ENCODE results near the gene MAN2B2. TPM values are rescaled to one million over a fixed set of nuclear protein-coding genes. Genes with fewer than 3 reads are reported as not detected.
"Not testable (repeated sequence)": the region's sequence is repeated elsewhere in the genome, so short reads cannot be mapped to it uniquely, and the experiment has no call there.

Gene MAN2B2
- total and polyA plus RNA-seq, 7 donors, result 1.8 to 6.6 (median 3.2) TPM

- Histone ChIP-seq H3K9me3 (no peaks in the 10 kb centered on the region), H3K4me3 (no peak overlapping the region), H3K4me1 (peaks cover 24% of the 10 kb centered on the region), H3K27me3 (ENCODE audit: insufficient read depth in 3 of 3, low read length in 2 of 3) (no peaks in the 10 kb centered on the region), H3K27ac (no peak overlapping the region), H3K36me3 (ENCODE audit: insufficient read depth in 1 of 2, low read depth in 1 of 2) (peaks cover 0 to 18% of the 10 kb centered on the region in 2 donors)
- ATAC-seq (no peak), DNase-seq (no peak)
- intact Hi-C loops (cut with DNase I), result no loop called here
- TF ChIP-seq, protein P1, sequence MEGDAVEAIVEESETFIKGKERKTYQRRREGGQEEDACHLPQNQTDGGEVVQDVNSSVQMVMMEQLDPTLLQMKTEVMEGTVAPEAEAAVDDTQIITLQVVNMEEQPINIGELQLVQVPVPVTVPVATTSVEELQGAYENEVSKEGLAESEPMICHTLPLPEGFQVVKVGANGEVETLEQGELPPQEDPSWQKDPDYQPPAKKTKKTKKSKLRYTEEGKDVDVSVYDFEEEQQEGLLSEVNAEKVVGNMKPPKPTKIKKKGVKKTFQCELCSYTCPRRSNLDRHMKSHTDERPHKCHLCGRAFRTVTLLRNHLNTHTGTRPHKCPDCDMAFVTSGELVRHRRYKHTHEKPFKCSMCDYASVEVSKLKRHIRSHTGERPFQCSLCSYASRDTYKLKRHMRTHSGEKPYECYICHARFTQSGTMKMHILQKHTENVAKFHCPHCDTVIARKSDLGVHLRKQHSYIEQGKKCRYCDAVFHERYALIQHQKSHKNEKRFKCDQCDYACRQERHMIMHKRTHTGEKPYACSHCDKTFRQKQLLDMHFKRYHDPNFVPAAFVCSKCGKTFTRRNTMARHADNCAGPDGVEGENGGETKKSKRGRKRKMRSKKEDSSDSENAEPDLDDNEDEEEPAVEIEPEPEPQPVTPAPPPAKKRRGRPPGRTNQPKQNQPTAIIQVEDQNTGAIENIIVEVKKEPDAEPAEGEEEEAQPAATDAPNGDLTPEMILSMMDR (IDR thresholded peaks at IDR 0.05), result no peak
- 96% methylated on average over 18 to 19 of the region's 19 CpGs for WGBS, 3 donors
These were observed 97.1 kb downstream of the MAN2B2 start for GRCh38 chr4:6672131-6672530.

DNA sequence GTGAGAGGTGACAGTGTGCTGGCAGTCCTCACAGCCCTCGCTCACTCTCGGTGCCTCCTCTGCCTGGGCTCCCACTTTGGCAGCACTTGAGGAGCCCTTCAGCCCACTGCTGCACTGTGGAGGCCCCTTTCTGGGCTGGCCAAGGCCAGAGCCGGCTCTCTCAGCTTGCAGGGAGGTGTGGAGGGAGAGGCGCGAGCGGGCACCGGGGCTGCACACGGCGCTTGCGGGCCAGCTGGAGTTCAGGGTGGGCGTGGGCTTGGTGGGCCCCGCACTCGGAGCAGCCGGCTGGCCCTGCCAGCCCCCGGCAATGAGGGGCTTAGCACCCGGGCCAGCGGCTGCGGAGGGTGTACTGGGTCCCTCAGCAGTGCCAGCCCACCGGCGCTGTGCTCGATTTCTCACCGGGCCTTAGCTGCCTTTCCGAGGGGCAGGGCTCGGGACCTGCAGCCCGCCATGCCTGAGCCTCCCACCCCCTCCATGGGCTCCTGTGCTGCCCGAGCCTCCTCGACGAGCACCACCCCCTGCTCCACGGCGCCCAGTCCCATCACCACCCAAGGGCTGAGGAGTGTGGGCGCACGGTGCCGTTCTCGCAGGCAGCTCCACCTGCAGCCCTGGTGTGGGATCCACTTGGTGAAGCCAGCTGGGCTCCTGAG, 97.7 kb downstream of the MAN2B2 start:
- peak in 1 of 2 donors; percentile 46 for DNase-seq
- H3K4me1 ChIP-seq, result peaks cover 30% of the 10 kb centered on the region
- H3K27ac ChIP-seq, result peak overlapping the region; percentile 90
- H3K9me3 ChIP-seq; H3K27me3 ChIP-seq (ENCODE audit: insufficient read depth in 3 of 3, low read length in 2 of 3); intact Hi-C loops (cut with DNase I); ATAC-seq: not testable (repeated sequence)
- H3K36me3 ChIP-seq (ENCODE audit: insufficient read depth in 1 of 2, low read depth in 1 of 2), result peaks cover 0 to 18% of the 10 kb centered on the region in 2 donors
- WGBS, 3 donors, result 96 to 98% (median 97%) methylated on average over 21 to 34 of the region's 34 CpGs
- peak overlapping the region; percentile 78 for H3K4me3 ChIP-seq

Other genes starting within 250 kb of the MAN2B2 start
- gene PPP2R2C, start 102.6 kb upstream of the MAN2B2 start, total RNA-seq, result 1 to 10 TPM in 3 of 4 donors, under 1 TPM in 1; 0.62 to 2.1 (median 1.4) TPM
- 1 to 10 TPM in 1 of 3 donors, under 1 TPM in 2; 0.08 to 3.2 (median 0.52) TPM for gene PPP2R2C, start 102.6 kb upstream of the MAN2B2 start, polyA plus RNA-seq
- gene MRFAP1, start 65.5 kb downstream of the MAN2B2 start, total RNA-seq, result 100 to 1,000 TPM; 216 to 300 (median 250) TPM
- 100 to 1,000 TPM; 300 to 539 (median 398) TPM for gene MRFAP1, start 65.5 kb downstream of the MAN2B2 start, polyA plus RNA-seq
- 1 to 10 TPM in 1 of 4 donors, under 1 TPM in 2, not detected in 1; 0.34 to 1.5 (median 0.68) TPM for gene S100P, start 118.7 kb downstream of the MAN2B2 start, total RNA-seq
- gene S100P, start 118.7 kb downstream of the MAN2B2 start, polyA plus RNA-seq, result under 1 TPM; 0.34 to 0.36 (median 0.35) TPM
- 10 to 100 TPM; 30.0 to 39.1 (median 32.4) TPM for gene MRFAP1L1, start 134.7 kb downstream of the MAN2B2 start, total RNA-seq
- gene MRFAP1L1, start 134.7 kb downstream of the MAN2B2 start, polyA plus RNA-seq, result 10 to 100 TPM; 40.5 to 79.0 (median 48.5) TPM
- 10 to 100 TPM in 3 of 4 donors, 1 to 10 TPM in 1; 9.3 to 15.0 (median 14.2) TPM for gene BLOC1S4, start 141.0 kb downstream of the MAN2B2 start, total RNA-seq
- 10 to 100 TPM in 1 of 3 donors, 1 to 10 TPM in 2; 7.6 to 13.8 (median 9.7) TPM for gene BLOC1S4, start 141.0 kb downstream of the MAN2B2 start, polyA plus RNA-seq
- gene KIAA0232, start 207.5 kb downstream of the MAN2B2 start, total RNA-seq, result 10 to 100 TPM; 50.9 to 79.8 (median 56.8) TPM
- gene KIAA0232, start 207.5 kb downstream of the MAN2B2 start, polyA plus RNA-seq, result 10 to 100 TPM in 2 of 3 donors, 1 to 10 TPM in 1; 8.7 to 53.3 (median 20.8) TPM

Measured in psoas muscle (tissue), 8 donors.